Dedifferentiated amniotic fluid mesenchymal stem cell (primary cell): ENCODE measurements around the gene CCDC187.
"Not testable (repeated sequence)": the region's sequence is repeated elsewhere in the genome, so short reads cannot be mapped to it uniquely, and the experiment has no call there.

Experiments
- DNase-seq: peaks from one replicate; pipeline ENCODE4 v3.0.0-alpha.2; 2016; ENCODE audit errors: extremely low spot score

The CCDC187 gene

DNA sequence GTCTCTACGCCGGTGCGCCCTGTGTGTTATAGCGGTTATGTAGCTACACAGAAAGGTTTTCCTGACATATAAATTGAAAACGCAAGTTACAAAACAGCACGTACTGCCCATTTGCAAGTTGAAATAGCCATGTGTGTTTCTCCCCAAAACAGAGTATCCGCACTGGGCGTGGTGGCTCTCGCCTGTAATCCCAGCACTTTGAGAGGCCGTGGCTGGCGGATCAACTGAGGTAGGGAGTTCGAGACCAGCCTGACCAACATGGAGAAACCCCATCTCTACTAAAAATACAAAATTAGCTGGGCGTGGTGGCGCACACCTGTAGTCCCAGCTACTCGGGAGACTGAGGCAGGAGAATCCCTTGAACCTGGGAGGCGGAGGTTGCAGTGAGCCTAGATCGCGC lies 37.3 kb downstream of the CCDC187 start:
- DNase-seq, result not testable (repeated sequence)

DNA sequence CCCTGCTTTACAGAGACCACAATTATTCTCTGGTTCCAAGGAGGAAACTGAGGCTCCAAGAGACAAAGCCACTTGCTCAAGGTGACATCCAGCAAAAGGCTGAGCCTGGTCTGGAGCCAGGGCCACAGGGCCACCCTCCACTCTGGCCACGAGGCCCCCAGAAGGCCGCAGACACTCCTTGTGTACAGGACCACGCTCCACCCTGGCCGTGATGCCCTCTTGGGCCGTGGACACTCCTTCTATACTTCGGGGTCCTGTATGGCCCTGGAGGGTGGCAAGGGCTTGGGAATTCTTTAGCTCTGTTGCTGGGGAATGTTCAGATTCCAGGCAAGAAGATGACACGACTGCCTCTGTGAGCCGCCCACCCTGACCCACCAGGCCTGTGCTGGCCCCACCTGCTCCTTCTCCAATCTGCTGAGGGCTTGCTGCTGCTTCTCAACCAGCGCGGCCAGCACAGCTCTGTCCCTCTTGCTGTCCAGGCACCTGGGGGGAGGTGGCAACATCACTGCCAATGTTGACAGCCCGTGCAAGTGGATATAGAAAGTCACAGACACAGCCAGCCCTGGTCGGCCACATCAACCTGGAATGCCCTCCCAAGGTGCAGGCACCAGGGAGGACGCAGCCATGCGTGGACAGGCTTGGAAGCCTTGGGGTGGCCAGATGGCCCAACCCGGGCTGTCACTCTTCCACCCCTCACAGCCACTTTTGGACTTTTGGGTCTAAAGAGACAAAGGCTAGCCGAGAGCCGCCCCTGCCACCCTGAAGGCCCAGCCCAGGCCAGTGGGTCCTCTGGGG lies 38.1 kb downstream of the CCDC187 start:
- no peak for DNase-seq

DNA sequence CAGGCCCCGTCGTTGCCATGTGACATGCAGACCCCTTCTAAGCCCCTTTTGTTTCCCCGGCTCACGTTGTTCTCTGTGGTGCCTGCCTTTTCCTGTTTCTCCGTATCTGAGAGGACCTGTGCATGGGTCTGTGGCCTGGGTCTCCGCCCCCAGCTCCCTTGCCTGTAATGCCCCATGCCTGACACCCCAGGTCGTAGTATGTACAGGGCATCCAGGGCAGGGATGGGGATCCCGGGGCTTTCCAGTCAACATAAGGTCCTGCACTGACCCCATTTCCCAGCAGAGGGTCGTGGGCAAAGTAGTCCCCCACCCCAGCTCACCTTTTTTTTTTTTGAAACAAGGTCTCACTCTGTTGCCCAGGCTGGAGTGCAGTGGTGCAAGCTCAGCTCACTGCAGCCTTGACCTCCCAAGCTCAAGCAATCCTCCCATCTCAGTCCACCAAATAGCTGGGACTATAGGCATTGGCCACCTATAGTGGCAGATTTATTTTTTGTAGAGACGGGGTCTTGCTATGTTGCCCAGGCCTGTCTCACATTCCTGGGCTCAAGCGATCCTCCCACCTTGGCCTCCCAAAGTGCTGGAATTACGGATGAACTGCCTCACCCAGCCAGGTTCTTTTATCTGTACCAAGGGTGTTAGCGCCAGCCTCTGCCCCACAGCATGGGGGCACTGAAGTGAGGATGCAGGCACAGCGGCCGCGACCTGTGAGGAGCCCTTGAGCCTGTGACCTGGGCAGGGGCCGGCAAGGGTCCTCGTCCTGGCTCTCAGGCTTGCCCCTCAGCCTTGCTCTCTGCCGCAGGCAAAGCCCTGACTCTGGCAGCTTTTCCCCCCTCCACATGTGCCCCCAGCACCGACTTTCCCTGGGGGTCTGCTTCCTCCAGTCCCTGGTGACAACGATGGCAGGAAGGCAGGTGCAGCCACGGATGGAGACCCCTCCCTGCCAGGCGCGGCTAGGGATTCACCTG lies 39.2 kb downstream of the CCDC187 start:
- DNase-seq, result no peak

DNA sequence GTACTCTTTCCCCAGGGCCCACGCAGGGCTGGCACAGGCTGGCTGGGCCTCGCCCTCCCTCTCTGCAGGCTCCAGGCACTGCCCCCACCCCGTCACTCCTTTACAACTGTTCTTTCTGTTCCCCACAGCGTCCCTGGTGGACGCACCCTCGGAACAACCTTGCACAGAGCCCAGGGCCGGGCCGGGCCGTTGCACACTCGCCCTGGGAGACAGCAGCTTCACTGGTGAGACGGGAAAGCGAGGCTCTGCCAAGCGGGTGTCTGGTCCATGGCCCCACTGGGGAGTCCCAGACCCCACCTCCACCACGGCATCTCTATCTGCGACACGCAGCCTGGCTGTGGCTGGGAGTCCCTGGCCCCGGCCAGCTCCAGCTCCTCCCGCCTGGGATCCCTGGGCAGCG lies 39.9 kb downstream of the CCDC187 start:
- no peak for DNase-seq

DNA sequence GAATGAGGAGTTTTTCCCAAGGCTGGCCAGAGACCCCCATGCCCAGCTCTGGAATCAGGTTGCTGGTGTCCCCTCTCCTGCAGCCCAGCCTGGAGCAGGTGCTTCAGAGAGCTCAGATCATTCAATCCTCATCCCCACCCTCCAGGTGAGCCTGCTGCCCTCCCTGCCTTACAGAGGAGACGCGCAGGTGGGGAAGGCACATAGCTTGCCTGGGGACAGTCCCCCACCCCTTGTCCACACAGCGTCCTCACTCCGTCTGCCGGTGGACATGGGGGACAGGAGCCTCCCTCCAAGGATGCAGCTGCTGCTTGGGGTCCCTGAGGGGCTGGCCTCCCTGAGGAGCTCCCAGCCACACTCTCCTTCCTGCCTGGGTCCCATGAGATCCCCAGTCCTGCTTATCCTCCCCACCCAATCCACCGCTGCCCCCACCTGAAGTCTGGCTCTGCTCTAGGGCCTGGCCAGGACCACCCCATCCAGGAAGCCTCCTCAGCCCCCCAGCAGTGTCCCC lies 41.2 kb downstream of the CCDC187 start:
- DNase-seq, result no peak

DNA sequence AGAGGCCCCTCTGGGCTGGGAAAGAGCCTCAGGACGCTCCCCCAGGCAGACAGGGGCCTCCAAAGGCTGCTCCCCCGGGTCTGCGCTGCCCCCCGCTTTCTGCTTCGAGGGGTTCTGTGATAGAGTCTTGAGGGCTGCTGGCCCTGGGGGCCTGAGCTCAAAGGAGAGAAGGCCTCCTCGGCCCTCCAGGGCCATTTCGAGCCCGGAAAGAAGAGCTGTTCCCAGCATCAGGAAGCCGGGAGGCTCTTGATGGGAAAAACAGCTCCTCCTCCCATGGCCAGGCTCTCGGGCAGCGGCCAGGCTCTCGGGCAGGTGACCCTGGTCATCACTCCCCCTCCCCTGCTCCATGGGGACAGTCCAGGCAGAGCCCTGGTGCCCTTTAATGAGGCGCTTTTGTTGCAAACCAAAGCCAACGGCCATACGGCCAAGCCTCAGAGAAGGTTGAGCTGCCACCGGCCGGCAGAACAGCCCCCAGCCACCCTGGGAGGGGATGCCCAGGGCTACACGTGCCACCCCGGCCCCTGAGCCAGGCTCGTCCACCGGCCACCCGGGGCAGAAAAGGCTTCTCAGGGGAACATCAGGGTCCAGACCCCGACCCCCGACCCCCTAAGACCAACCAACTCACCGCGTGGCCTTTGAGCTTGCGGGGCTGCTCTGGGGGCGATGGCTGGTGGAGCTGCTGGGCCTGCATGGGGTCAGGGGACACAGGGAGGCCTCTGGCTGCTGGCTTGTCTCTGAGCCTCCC lies 42.0 kb downstream of the CCDC187 start:
- no peak for DNase-seq

DNA sequence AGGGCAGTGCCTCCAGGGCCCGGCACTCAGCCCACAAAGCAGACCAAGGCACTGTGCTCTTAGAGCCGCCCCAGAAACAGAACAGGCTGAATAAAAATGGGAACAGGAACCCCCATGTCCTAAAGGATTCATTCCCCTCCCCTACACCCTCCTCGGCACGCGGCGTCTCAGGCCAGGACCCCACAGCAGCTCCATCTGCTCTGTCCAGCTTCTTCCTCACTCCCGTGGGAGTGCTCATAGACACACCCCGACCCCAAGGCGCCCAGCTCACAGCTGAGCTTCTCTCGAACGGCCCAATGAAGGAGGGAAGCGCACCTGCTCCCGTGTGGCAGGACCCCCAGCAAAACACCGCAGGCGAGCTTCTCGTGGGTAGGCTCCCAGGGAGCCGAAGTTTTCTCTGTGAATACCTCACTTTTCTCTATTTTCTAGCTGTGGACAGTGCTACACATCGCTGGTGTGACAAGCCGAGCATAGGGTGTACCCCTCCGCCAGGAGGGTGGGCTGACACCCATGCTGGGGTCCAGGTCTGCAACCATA lies 42.9 kb downstream of the CCDC187 start:
- no peak for DNase-seq

DNA sequence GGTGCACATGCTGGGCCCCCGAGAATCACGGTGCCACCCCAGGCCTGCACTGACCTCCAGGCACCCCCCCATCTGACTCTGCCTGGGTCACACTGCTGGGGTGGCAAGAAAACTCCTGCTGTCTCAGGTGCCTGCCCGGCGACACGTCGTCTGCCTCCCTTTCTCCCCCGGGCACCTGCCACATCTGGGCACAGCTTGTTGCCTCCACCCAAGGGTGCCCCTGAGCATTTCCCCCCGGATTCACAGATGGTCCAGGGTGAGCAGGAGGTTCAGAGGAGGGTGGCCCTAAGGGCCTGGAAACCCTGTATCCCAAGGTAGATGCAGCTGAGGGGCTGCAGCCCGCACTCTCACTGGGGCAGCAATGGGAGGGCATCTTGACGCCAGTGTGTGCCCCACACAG lies 43.4 kb downstream of the CCDC187 start:
- no peak for DNase-seq

DNA sequence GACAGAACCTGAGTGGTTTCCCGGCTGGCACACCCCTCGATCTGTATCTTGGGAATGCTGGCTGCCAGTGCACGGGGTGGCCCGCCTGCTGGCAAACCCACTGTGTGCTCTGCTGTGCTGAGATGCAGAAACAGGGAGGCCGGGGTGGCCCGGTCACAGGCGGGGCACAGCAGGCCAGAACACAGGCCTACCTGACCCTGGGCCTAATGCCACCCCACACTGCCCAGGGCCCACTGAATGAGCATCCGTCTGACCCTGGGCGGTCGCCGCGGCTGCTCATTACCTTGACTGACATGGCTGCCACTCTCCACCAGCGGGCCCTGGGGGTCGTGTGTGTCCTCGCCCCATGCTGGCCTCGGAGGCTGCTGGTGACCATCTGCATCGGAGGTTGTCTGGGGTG lies 44.1 kb downstream of the CCDC187 start:
- DNase-seq, result no peak

DNA sequence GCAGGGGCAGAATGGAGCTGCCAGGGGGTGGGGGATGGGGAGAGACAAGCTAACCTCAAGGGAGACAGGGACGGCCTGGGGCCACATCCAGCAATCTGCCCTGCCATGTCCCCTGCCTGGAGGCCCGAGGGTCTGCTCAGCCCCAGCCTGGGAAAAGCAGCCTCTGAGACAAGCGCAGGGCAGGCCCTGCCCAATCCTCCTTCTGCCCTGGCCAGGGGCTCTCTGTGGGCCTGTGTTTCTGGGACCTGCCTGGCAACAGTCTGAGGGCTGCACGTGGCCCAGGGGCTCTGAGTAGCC lies 44.4 kb downstream of the CCDC187 start:
- DNase-seq, result no peak

DNA sequence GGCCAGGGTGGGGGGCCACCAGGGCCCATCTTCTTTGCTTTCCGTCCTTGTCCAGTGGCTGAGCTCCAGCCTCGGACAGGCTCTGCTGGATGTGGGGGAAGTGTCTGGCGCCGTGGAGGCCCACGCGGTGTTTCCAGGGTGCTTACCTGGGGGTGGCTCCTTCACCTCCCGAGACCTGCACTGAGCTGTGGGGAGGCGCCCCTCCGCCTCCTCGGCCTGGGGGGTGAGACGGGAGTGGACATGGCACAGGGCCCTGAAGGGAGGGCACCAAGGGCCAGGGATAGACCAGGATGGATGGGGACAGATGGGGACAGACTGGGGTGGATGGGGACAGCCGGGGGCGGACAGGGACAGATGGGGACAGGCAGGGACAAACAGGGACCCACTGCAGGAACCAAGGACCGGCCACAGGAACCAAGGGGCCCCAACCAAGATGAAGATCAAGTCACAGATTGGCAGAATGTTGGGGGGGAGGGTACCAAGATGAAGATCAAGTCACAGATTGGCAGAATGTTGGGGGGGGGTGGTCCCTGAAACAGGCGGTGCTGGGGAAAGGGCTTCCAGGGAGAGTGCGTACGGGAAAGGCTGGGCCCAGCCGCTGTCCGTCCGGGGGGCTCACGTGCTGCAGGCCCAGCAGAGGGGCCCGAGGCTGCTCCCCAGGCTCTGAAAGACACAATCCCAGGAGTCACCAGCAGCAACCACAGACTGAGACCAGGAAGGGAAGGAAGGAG lies 44.9 kb downstream of the CCDC187 start:
- DNase-seq, result no peak

DNA sequence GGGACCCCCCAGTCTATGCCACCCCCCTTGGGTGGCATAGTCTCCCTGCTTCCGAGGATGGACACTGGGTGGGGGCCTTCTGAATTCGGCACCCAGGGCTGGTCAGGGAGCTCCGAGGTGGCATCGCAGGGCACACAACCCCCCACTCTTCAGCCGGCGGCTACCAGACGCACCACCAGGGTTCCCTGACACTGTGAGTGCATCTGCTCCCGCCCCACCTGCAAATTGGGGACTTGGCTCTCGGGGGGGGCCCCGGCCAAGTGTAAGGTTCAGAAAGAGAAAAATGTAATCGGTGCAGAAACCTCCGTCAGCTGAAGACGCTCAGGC lies 45.6 kb downstream of the CCDC187 start:
- DNase-seq, result no peak

DNA sequence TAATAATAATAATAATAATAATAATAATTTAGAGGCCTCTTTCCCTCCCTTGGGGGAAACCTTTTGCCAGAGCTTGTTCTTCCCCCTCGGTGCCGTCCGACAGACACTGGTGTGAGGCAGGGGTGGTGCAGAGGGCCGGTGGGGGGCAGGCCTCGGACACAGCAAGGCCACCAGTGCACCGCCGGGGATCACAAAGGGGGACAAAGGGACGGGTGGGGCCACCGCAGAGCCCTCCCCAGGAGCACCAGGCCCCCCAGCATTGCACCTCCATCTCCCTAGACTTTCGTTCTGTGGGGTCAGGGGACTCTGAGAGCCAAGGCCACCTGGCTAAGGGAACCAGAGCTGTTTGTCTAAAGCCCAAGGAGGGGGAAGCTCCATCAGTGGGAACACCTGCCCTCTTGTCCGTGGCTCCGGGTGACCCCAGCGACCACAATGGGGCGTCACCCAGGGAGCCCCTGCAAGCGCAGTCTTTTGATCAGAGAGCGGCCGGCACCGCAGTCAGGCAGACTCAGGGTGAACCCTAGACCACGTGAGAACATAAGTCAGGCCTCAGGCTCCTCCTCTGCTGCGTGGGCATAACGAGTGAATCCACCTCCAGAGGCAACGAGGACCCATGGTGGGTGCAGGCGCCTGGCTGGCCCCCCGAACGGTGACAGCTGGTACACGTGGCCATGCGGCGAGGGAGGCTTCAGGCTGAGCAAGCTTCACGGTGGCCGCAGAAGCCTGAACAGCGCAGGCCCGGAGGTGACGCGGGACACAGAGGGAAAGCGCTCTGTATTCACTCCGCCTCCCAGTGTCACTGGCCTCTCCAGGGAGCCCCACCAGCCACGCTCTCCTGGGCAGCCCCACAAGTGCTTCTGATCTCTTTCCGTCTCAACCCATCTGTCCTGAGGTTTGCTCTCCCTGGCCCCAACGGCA lies 46.3 kb downstream of the CCDC187 start:
- no peak for DNase-seq

DNA sequence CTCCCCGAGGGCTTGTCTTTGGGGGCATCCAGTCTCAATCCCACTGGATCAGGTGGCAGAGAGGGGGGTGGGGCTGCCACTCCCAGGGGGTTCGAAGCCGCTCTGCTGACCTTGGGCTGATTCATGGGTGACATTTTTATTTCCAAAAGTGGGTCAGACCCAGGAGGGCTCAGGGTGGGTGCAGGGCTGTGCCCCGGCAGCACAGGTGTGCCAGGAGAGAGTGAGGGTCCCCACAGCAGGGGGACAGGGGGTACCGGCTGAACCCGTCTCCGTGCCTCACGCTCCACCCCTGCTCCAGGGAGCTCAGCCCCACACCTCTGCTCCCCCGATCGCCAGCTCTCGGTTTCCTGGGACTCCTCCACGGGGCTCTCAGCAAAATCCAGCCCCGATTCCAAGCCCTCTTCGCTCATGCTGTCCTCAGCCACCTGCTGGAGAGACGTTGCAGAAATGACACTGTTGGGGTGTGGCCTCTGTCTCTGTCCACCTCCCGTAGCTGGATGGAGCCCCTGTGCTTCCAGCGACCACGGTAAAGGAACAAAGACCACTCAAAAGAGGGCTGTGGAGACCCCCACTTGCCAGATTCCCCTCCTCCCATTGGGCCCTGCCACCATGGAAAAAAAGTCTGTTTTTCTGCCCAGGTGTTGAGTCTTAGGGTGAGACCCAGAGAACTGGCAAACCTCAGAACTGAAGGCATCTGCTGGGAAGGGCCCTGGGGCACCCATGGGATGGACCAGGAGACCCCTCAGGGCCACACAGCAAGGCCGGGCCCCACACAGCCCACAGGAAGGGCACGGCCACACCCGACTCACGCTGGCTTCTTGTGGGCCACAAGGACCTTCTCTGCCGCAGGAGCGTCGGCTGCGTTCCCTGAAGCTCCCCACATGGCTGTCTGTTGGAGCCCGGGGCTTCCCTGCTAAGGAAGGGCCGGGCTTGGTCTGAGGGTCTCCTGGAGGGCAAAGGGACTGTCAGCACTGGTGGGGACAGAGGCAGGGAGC lies 47.7 kb downstream of the CCDC187 start:
- no peak for DNase-seq

DNA sequence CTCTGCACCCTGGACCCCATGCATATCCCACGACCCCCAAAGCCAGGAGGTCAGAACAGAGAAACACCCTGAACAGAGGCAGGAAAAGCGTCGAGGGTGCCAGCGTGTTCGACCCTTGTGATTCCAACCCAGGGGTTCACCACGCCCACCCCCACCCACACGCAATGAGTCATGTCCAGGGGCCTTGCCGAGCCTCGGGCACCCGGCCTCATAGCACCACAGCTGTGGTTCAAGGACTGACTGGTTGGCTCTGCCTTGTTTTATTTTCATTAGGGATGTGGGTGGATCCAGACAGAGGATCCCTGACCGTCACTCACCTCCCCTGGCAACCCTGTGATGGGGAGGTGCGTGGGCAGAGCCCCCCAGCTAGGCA lies 48.7 kb downstream of the CCDC187 start:
- no peak for DNase-seq

DNA sequence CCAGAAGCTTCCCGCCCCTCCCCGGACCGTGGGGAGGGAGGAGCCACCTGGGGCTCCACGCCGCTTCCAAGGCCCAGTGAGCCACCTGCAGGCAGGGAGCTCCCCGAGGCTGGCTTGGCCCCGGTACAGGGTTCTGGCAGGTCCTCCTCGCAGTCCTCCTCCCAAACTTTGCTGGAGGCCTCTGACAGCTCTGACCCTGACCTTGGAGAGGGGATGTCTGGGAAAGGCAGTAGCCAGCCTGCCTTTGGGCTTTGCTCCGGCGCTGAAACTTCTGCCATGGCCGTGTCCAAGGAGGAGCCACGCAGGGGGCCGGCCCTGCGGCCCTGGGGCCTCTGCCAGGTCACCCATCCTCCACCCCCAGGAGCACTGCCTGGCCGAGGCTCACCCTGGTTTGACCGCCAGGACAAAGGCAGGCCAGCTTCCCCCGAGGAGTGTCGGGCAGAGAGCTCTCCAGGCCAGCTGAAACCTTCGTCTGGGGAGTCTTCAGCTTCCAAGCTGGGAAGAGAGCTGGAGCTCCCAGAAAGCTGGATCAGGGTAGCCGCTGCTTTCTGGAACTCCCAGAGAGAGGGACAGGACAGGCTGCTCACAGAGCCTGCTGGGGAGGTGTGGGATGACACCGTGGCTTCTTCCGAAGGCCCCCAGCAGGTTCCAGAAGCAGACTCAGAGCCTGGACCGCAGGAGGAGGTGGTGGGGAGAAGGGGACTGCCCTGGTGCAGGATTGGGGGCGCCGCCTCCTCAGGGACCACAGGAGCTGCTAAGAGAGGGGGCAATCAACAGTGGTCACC lies 49.3 kb downstream of the CCDC187 start:
- no peak for DNase-seq

DNA sequence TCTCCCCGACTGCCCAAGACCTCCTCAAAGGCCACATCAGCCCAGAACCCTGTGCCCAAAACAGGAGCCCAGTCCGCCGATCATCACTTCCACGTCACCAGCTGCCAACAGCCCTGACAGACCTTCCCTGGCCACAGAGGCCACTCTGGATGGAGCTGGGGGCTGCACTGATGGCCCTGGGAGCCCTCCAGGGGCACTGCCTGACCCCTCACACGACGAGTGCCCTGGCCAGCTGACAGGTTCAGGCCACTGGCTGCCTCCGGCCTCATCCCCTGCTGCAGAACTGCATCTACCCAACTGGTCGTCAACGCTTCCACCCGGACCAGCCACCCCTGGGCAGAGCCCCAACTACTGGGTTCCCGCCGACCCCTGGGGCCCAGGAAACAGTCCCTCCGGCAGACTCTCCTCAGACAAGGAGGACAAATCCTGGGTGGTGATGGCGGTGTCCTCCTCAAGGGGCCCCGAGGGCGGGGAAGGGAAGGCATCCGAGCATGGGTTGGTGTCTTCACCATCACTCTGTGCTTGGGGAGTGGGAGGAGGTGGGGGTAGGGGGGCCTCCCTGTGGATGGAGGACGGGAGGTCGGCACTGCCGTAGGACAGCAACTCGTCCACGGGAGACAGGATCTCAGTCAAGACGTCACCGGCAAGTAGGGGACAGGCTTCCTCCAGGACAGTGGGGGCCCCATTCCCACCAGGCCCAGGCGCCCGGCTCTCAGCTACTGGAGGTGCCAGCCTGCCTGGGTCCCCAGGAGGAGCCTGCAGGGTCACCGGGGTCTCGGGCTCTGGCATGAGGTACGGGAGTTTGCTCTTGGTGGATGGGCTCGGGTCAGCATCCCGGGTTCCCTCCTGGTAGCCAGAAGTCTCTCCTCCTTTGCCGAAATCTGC lies 50.4 kb downstream of the CCDC187 start:
- DNase-seq, result no peak
